A549 (cell line): Measurements from ENCODE around the gene PLEKHA8.

Experiments used
- CBX8 ChIP-seq: fragments of 200-600 bp; sonication (generic); IDR thresholded peaks from 2 replicates; pipeline ENCODE4 v1.6.1; 2016
- CTCF ChIP-seq: fragments of >200 bp; sonication (Bioruptor Twin); formaldehyde crosslinking; IDR thresholded peaks from 3 replicates; pipeline ENCODE4 v1.5.1; 2016
- HMGXB4 ChIP-seq: fragments of 250-450 bp; sonication (Bioruptor Pico); IDR thresholded peaks from 2 replicates; pipeline ENCODE4 v1.5.0; 2021; ENCODE audit warnings: mild to moderate bottlenecking, moderate library complexity, borderline replicate concordance
- KDM5A ChIP-seq: fragments of 200-600 bp; sonication (generic); IDR thresholded peaks from 2 replicates; pipeline ENCODE4 v1.6.1; 2016; ENCODE audit warnings: antibody characterized with exemption, mild to moderate bottlenecking
- PHF8 ChIP-seq: fragments of 200-600 bp; sonication (generic); IDR thresholded peaks from 2 replicates; pipeline ENCODE4 v1.6.1; 2016; ENCODE audit warnings: low read depth, mild to moderate bottlenecking, antibody characterized with exemption, moderate library complexity, borderline replicate concordance
- POLR2A ChIP-seq: IDR thresholded peaks from 2 replicates; pipeline ENCODE4 v1.6.1; 2012; ENCODE audit warnings: mild to moderate bottlenecking, low read length
- SMC3 ChIP-seq: fragments of >200 bp; sonication (Bioruptor Twin); formaldehyde crosslinking; IDR thresholded peaks from 3 replicates; pipeline ENCODE4 v1.6.1; 2018; ENCODE audit warnings: inconsistent platforms
- USF2 ChIP-seq: fragments of 450-650 bp; IDR thresholded peaks from 2 replicates; pipeline ENCODE4 v1.6.1; 2014; ENCODE audit warnings: antibody characterized with exemption
- ZC3H11A ChIP-seq: fragments of 450-650 bp; IDR thresholded peaks from 2 replicates; pipeline ENCODE4 v1.6.1; 2014; ENCODE audit warnings: antibody characterized with exemption, mild to moderate bottlenecking

- no peak for TF ChIP-seq KDM5A
- TF ChIP-seq CTCF: no peak
- no peak for TF ChIP-seq HMGXB4 (CRISPR knock-in tag)
- TF ChIP-seq SMC3: no peak
- TF ChIP-seq POLR2A: peak; percentile 41; the same call in 1 of the 2 replicates
- TF ChIP-seq CBX8: no peak
- TF ChIP-seq PHF8: peak; percentile 35
- no peak for TF ChIP-seq USF2
- TF ChIP-seq ZC3H11A: no peak
Measured at GRCh38 chr7:29989257-29989995, 38.8 kb upstream of the PLEKHA8 start, which contains the start of gene SCRN1.
